HG03175 (cell line): ENCODE measurements around the gene SLC22A13.
"Not testable (repeated sequence)": the region's sequence is repeated elsewhere in the genome, so short reads cannot be mapped to it uniquely, and the experiment has no call there.

Source experiments
- ATAC-seq: cut with Tn5 transposase; IDR thresholded peaks from one replicate; pipeline ENCODE4 v1.9.1; 2021; ENCODE audit warnings: mild to moderate bottlenecking, moderate library complexity; ENCODE audit not compliant: unreplicated experiment

The SLC22A13 gene, protein sequence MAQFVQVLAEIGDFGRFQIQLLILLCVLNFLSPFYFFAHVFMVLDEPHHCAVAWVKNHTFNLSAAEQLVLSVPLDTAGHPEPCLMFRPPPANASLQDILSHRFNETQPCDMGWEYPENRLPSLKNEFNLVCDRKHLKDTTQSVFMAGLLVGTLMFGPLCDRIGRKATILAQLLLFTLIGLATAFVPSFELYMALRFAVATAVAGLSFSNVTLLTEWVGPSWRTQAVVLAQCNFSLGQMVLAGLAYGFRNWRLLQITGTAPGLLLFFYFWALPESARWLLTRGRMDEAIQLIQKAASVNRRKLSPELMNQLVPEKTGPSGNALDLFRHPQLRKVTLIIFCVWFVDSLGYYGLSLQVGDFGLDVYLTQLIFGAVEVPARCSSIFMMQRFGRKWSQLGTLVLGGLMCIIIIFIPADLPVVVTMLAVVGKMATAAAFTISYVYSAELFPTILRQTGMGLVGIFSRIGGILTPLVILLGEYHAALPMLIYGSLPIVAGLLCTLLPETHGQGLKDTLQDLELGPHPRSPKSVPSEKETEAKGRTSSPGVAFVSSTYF

GRCh38 chr3:38265604-38266307 lies at the start of gene SLC22A13:
SLC22A13 (plus strand) TSS chr3:38265812; CDS start chr3:38265861, 49 bp downstream.
- no peak for ATAC-seq

GRCh38 chr3:38219609-38220197 lies 45.9 kb upstream of the SLC22A13 start:
- no peak for ATAC-seq

GRCh38 chr3:38221005-38221404 lies 44.6 kb upstream of the SLC22A13 start:
- ATAC-seq: no peak

DNA sequence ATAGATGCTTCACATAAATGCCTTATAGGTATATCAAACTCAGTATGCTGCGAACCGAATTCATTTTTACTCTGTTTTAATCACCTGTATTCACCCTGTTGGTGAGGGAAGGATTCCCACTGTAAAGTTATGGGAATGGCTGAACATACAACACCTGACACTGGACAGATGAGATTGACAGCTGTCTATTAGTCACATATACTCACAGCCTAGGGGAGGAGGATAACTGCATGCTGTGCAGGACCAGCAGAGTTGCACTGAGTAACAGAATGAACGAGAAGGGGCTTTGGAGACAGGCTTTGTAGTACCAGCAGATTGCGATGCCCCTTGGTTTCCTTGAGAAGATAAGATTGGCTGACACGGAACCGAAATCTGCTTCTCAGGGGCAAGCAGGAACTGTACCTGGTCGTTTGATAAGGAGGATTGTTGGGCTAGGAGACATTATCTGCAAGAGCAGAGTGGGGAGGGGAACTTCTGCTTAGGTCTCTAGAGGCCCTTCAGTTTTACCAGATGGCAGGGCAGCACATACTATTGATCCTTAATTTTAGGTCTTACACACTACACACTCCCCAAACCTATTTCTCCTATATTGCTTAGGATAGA lies 43.5 kb upstream of the SLC22A13 start:
- no peak for ATAC-seq

DNA sequence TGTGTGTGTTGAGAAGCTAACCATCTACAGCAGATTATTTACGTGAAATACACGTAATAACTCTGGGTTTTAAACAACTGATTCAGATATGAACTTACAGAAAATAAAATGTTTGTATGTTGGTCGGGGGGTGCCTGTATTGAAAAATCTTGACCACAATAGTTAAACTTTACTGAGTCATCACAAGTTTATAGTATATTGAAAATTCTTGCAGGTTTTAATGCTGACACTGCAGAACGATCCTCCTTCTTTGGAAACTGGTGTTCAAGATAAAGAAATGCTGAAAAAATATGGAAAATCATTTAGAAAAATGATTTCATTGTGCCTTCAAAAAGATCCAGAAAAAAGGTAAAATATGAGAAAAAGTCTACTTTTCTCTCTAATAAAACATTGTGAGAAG lies 41.3 kb upstream of the SLC22A13 start:
- no peak for ATAC-seq

DNA sequence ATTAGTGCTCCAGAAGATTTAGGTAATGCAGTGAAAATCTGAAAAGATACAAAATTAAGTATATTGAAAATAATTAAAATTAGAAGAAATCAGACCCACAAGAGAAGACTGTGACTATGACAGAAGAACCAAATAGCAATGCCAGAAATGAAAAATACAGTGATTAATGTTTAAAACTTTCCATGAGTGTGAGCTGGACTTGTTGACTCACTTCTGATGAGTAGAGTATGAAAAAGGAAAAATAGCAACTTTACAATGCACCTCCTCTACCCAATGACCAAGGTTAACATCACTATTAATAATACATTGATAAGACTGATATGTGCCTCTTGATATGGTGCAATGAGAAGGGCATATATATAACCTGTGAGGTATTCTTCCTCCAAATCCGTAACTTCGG lies 39.3 kb upstream of the SLC22A13 start:
- no peak for ATAC-seq

- ATAC-seq: no peak
These were observed 37.6 kb upstream of the SLC22A13 start for GRCh38 chr3:38227989-38228388.

DNA sequence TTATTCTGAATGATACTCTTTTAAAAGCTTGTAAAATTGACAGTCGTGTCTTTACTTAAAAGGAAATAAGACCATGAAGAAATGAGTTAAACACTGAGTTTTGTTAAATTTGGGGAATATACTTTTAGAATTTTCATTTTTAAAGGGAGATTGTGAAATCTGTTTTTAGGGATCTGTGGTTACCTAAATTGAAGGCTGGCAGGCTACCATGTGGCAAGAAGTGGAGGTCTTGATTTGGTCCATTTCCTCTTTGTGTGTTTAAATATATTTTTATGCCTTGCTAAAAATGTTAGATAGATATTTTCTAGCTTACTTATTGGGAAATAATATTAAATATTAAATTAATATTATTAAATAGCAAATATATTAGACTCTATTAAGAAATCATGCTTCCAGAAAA lies 36.6 kb upstream of the SLC22A13 start:
- no peak for ATAC-seq

DNA sequence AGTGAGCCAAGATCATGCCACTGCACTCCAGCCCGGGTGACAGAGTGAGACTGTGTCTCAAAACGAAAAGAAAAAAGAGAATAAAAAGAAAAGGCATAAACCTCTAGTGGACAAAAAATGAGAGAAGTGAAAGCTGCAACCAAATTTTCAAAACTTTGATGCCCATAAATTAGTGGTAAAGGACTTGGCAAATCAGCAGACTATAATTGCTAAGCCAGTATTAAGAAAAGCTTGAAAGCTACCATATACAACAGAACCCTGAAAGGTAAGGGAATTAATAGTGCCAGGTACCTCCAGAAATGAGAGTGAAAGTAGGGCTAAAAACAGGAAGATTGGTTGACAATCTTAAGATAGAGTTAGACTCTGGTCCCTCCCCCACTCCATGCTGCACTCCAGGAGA lies 32.9 kb upstream of the SLC22A13 start:
- no peak for ATAC-seq

DNA sequence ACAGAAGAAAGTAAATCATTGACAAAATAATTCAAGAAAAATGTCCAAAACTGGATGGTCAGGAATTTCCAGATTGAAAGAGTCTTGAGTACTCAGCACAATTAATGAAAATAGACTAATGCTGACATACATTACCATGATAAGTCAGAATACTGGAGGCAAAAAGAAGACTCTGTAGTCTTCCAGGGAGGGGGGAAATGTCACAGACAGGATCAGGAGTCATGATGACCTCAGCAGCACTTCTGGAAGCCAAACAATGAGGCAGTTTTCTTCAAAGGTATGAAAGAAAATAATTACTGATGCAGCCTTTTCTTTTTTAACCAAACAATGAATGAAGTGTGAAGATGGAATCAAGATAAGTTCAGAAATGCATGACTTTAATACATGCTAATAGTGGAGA lies 30.1 kb upstream of the SLC22A13 start:
- no peak for ATAC-seq

DNA sequence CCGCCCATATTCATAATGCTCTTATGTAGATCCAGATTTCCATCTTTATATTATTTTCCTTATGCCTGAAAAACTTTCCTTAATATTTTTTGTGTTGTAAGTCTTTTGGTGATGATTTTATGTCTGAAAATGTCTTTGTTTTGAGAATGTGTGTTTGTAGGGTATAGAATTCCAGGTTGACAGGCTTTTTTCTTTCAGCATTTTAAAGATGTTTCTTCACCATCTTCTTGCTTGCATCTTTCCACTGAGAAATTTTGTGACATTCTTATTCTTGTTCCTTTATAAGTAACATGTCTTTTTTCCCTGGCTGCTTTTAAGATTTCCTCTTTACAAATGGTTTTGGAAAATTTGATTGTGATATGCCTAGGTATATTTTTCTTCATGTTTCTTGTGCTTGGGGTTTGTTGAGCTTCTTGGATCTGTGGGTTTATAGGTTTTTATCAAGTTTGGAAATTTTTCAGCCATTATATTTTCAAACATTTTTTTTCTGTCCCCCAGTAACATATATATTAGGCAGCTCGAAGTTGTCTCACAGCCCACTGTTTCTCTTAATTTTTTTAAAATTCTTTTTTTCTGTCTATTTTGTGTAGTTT lies 27.1 kb upstream of the SLC22A13 start:
- no peak for ATAC-seq

DNA sequence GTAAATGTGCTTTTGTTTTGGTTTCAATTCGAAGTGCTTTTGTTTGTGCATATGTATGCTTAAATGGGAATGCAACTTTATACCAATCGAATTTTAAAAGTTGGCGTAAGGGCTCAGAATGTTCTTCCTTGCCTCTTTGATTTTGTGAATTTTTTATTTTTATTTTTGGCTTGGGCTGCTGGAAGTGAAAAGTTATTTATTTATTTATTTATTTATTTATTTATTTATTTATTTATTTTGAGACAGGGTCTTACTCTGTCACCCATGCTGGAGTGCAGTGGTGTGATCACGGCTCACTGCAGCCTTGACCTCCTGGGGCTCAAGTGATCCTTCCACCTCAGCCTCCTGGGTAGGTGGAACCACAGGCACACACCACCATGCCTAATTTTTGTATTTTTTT lies 22.8 kb upstream of the SLC22A13 start:
- not testable (repeated sequence) for ATAC-seq

DNA sequence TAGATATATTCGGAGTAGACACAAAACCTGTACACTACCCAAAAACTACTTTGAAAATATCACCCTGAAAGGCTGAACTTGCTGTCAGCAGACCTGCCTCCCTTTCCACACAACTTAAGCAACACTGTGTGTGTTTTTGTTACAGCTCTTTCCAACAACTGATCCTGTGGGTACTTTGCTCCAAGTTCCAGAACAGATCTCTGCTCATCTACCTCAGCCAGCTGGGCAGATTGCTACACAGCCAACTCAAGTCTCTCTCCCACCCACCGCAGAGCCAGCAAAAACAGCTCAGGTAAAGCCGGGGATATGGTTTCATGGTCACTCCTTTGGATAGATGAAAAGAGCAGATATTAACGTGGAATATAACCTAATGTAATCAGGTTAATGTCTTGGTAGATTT lies 19.7 kb upstream of the SLC22A13 start:
- ATAC-seq: no peak

DNA sequence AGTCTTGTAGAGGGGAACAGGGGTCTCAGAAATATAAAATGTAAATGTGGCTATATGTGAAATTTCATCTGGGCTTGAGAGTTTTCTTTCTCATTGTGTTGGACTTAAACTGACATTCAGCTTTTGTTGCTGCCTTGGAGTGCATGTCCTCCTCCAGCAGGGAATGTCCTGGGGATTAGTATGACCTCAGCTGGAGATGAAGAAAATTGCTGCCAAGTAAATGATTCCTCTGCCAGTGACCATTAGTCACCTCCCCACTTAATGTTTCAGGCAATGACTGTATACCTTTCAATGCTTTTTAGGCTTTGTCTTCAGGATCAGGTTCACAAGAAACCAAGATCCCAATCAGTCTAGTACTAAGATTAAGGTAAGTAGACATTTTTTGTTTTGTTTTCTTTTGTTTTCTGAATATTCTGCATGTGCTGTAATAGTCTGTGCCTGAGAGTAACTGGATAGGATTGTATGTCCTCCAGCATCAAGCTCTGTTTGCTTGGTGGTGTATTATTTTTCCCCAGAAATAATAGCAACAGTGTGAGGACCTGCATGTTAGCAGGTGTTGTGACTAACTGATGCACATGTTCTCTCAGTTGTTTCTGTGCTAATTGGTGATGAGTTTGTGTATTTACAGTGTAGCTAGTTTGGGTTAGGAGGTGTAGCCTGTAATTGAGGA lies 18.1 kb upstream of the SLC22A13 start:
- ATAC-seq: no peak

GRCh38 chr3:38250198-38250597 lies 15.4 kb upstream of the SLC22A13 start:
- no peak for ATAC-seq

DNA sequence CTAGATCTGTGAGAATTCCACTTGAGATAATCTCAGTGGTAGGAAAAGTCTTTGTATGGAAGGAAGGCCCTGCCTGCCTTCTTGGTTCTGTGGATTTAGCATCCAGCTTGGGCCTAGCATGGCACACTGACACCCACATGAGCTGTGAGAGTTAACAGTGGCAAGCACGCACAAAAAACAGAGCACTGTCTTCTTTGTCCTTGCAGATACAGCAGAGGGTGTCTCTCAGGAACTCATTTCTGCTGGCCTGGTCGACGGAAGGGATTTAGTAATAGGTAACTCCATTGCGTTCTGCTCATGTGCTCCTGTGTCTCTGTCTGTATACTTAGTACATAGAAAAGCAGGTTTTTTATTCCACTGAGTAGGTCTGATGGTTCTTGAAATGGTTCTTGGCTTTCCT lies 14.4 kb upstream of the SLC22A13 start:
- ATAC-seq: no peak

DNA sequence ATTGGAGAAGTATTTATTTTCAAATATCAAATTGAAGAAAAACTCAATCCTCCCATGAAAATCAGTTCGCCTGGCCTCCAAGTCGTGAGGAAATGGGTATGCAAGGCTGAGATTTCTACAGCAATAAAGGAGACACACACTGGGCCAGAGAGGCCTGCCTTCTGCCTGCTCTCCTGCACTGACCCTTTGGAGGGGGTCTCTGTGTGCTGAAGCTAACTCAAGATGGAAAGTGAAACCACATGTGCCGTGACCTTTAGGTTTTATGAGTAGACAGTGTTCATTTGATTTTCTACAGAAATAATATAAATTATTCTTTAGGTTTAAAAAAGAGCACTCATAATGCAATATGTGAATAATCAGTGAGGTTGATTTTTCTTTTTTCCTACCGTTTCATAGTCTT lies 11.9 kb upstream of the SLC22A13 start:
- no peak for ATAC-seq

GRCh38 chr3:38254872-38255271 lies 10.7 kb upstream of the SLC22A13 start:
- no peak for ATAC-seq

DNA sequence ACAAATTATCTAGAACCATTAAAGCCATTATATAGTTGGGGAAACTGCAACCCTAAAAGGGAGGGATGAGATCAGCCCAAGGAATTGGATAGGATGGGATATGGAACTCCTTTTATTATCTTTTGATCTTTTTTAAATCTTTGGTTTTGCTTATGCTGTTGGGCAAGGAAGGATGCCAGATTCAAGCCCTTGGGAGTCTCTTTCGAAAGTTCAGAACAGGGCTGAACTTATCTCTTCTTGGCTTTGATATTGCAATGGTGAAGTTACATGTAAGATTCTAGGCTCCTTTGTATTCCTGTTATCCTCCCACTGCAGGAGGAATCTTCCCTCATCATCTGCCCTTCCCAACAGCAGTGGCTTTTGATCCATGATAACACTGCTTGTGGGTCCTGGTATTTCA lies 10.0 kb upstream of the SLC22A13 start:
- ATAC-seq: no peak

GRCh38 chr3:38257583-38257982 lies 8.0 kb upstream of the SLC22A13 start:
- ATAC-seq: no peak
